Left ventricle myocardium superior (tissue), 1 donor: ENCODE data around the gene ZBTB33. TPM values are rescaled to one million over a fixed set of nuclear protein-coding genes. Genes with fewer than 3 reads are reported as not detected.
A peak's percentile ranks its signal among the peaks of the same experiment; 100 is the strongest.

Experiments
- ATAC-seq: fragments of 200-7000 bp; cut with Tn5 transposase; one replicate; pipeline ENCODE4 v1.9.1; 2020; ENCODE audit warnings: mild to moderate bottlenecking, moderate library complexity
- DNase-seq: peaks from one replicate; pipeline ENCODE4 v3.0.0-alpha.2; 2020
- intact Hi-C: fragments of 100-400 bp; cut with micrococcal nuclease; formaldehyde crosslinking; loops from one replicate; pipeline ENCODE4 v1.11.0; 2022
- long read RNA-seq: library from polyadenylated mRNA; unstranded; transcript quantifications from one replicate; pipeline ENCODE4 v2.0.0, GENCODE V29; 2021
- total RNA-seq: library from RNA; stranded (reverse); fragmentation: NEBNext Ultra II Directional; extraction: Animal tissue kit (Norgen Biotek cat#: 25700); gene quantifications from one replicate; pipeline ENCODE4 v1.2.1, GENCODE V29; 2021
- donor health status: DM: no; HTN: yes; CAD: no; lungs with severe emphysema.

ZBTB33 gene
- 6.4 TPM for total RNA-seq
- long read RNA-seq, full-length matches to known transcripts, result 1 of 3 reads
- long read RNA-seq, partial matches to known transcripts, result 2 of 3 reads
- long read RNA-seq, other reads (novel, unspliced or antisense), result 0 of 3 reads

DNA sequence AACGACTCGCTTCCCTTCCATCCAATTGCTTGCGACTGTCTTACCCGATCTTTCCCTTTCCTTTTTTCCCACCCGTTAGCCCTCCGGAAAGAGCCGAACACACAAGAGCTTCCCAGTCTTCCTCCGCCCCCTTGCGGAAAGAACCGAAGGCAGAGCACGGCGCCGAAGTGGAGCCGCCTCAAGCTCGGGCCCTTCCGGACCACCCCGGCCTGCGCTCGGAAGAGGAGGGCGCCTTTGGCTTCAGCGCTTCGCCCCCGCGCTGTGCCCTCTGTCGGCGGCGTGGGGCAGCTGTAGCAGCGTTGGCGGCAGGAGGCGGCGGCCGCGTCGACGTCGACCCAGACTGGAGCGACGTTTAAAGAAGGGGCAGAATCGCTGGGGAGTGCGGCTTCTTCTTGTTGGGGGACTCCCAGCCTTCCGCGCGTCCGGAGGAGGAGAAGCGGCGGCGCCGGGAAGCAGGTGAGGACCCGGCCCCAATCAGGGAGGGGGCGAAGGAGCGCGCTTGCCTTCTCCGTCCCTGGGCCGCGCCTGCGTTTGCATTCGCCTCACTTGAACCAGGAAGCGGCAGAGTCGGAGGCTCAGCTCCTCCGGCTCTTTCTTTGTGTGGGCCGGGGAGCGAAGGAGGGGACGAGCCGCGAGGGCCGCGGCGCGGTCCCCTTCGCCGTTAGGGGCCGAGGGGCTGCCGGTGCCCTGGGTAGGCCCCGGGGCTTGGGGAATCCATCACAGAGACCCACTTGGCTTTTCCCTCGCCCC, at the start of gene ZBTB33:
ZBTB33 (plus strand) TSS at position 291 of the 750 bp plus-strand sequence. CDS start 2,604 bp downstream, outside the sequence.
- DNase-seq, result peak; percentile 92
- peak; percentile 99 for ATAC-seq
- intact Hi-C loops, result no loop called here

DNA sequence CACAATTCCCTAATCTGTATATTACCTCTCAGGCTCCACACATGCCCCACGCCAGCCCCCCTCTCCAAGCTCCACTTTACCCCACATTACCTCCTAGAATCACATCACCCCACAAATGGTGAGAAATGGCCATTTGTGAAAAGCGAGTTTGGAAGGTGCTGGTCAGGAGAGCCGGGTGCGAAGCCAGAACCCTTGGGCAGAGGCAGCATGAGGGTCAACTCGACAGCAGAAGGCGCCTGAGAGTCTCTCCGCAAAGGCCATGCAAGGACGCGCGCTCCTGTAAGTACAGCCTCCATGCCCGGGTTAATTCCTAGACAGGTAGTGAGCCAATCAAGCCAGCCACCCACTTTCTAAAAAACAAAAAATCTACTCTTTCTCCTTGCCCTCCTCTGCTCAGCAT, 49.8 kb upstream of the ZBTB33 start:
- no peak for DNase-seq
- intact Hi-C loops, result no loop called here
- no peak for ATAC-seq

- ATAC-seq, result no peak
- intact Hi-C loops, result no loop called here
- no peak for DNase-seq
Observed at GRCh38 chrX:120205816-120206753, 44.5 kb upstream of the ZBTB33 start.

GRCh38 chrX:120207009-120207605, 43.5 kb upstream of the ZBTB33 start:
- ATAC-seq, result no peak
- DNase-seq, result no peak
- intact Hi-C loops, result no loop called here

DNA sequence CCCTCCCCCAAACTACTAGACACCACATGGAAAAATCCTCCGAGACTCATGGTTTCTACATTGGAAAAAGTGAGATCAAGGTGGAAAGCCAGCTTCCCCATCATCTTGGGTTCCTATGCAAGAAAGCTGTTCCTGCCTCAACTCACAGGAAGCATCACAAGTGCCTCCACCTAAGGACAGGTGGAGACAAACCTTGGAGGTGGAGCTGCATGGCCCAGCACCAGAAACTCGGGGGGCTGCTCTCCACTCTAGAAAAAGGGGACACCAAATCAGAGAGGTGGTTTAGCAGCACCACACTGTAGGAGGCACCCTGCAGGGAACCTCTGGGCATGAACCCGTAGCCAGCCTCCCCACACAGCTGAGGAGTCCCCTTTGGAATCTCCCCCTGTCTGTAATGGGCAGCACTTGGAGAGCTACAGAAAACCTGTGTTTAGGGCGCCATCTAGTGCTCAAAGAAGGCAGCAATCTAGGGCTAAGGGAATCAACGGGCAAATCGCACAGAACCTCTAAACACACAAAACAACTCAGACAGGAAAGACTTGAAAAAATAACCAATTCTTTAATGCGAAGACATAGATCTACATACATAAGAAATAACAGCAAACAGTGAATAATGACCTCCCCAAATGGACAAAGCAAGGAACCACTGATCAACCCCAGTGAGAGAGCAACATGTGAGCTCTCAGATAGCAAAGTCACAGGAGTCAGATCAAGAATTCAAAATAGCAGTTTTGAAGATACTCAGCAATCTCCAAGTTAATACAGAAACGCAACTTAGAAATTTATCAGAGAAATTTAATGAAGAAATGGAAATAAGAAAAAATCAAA, 37.0 kb upstream of the ZBTB33 start:
- peak; percentile 67 for ATAC-seq
- no peak for DNase-seq
- intact Hi-C loops, result no loop called here

- ATAC-seq (no peak), DNase-seq (no peak)
- intact Hi-C loops, result no loop called here
Observed at GRCh38 chrX:120223374-120223773, 27.2 kb upstream of the ZBTB33 start.

DNA sequence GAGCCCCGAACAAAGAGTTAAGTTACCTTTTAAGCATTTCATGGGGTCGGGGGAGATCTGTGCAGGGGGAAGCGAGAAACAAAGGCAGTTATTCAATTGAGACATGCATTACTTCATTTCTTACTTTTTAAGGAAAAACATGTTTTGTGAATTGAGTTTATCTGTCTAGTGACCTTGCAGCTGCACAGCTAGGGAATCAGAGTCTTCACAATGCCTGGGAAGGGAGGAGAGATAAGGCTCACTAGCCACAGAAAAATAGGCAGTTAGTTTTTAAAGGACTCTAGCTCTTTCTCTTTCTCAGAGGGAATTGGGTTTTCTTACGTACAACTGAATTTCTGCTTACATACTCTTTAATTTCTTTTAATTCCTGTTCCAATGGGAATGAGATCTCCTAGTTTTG, 26.2 kb upstream of the ZBTB33 start:
- intact Hi-C loops, result no loop called here
- no peak for DNase-seq

GRCh38 chrX:120228187-120228908, 22.3 kb upstream of the ZBTB33 start:
- no peak for DNase-seq
- ATAC-seq, result no peak
- intact Hi-C loops, result no loop called here

More for the DNA sequence above, 26.2 kb upstream of the ZBTB33 start:
- ATAC-seq, result no peak

- intact Hi-C loops, result no loop called here
- no peak for ATAC-seq
- no peak for DNase-seq
Observed at GRCh38 chrX:120235284-120235683, 15.3 kb upstream of the ZBTB33 start.

DNA sequence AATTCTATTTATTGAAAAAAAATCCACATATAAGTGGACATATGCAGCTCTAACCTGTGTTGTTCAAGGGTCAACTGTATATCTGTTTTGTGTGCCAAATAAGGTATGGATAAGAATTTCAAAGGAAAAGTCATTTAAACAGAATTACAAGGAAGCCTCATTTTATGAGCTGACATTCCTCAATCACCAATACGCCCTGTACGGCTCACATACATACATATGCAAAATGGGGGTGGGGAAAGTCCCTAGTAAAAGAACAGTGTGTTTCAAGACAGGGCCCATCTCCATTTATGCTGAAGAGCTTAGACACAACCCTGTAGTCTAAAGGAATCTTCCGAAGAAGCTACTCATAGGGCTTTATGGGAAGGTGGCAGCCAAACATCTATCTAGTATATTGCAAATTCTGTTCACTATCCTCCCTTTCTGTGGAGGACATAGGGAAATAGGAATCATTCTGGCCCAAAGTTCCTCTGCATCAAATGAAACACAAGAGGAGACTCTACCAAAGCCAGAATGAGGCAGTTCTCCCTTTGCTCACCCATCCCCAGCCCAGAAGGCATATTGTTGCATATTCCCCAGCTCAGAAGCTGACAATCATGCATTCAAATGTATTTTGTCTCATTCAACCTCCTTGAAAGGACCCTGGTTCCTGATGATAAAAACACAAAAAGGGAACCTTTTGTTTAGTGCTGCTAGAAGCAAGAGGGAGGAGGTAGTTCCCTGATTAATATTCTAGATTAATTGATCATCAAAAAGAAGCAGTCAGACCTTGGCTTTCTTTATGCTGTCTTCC, 13.7 kb upstream of the ZBTB33 start:
- intact Hi-C loops, result no loop called here
- ATAC-seq (no peak), DNase-seq (no peak)

GRCh38 chrX:120238933-120239332, 11.7 kb upstream of the ZBTB33 start:
- intact Hi-C loops, result no loop called here
- ATAC-seq (no peak), DNase-seq (no peak)

DNA sequence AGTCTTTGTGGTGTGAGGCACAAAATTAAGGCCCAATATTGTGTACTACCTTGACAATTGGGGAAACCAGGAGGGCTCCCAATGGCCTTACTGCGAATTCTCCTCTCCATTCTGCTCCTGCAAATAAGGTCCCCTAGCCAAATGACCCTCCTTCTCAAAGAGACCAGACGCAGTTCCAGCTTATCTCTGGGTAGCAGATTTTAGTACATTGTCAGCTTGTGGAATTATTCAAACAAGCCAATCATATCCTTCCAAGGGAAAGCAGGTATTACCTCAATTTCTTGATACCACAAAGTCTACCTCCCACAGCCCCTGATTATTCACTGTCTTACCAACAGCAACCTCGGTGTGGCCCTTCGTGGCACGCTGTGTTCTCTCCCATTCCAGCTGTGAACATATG, 7.8 kb upstream of the ZBTB33 start:
- ATAC-seq, result no peak
- DNase-seq, result no peak
- intact Hi-C loops, result no loop called here

GRCh38 chrX:120244395-120244734, 6.2 kb upstream of the ZBTB33 start:
- peak; percentile 19 for ATAC-seq
- DNase-seq, result no peak
- intact Hi-C loops, result no loop called here

- ATAC-seq (peak; percentile 92), DNase-seq (peak; percentile 78)
- intact Hi-C loops, result no loop called here
Observed at GRCh38 chrX:120244735-120245498, 5.7 kb upstream of the ZBTB33 start.

GRCh38 chrX:120251471-120252011, 929 bp downstream of the ZBTB33 start:
- peak; percentile 58 for ATAC-seq
- DNase-seq, result peak; percentile 46
- intact Hi-C loops, result no loop called here

DNA sequence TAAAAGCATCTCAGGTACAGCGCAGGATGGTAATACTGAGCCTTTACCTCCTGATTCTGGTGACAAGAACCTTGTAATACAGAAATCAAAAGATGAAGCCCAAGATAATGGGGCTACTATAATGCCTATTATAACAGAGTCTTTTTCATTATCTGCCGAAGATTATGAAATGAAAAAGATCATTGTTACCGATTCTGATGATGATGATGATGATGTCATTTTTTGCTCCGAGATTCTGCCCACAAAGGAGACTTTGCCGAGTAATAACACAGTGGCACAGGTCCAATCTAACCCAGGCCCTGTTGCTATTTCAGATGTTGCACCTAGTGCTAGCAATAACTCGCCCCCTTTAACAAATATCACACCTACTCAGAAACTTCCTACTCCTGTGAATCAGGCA, 3.2 kb downstream of the ZBTB33 start:
- intact Hi-C loops, result no loop called here
- ATAC-seq, result no peak
- DNase-seq, result no peak

DNA sequence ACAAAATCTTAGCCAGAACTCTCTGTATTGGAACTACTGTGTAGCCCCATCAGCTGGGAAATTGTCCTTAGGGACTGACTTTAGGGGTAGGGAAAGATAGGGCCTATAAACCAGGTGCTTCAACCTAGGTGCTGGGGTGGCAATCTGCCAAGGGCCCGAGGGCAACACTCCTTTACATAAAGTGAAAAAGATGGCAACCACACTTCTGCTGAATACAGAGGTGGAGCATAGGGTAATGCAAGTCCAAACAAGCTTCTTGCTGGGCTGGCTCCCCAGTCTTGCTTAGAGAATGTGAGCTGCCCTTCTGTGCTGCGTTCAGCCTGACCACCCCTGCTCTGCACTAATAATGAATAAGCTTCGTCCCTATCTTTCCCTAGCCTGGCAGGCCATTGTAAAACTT, 9.8 kb downstream of the ZBTB33 start:
- no peak for DNase-seq
- no peak for ATAC-seq
- intact Hi-C loops, result no loop called here
